Testis (tissue), 3 donors: ENCODE results near the gene LCK. TPM values are rescaled to one million over a fixed set of nuclear protein-coding genes. Genes with fewer than 3 reads are reported as not detected.
"Not testable (repeated sequence)": the region's sequence is repeated elsewhere in the genome, so short reads cannot be mapped to it uniquely, and the experiment has no call there.

Experiments used
- DNase-seq: peaks from one replicate; pipeline ENCODE4 v3.0.0-alpha.2; 2019
- H3K27ac ChIP-seq, 2 donors: fragments of 200-600 bp; sonication (generic); one replicate each; pipeline ENCODE4 v1.5.1; 2019
- H3K27me3 ChIP-seq: fragments of 200-600 bp; sonication (generic); one replicate; pipeline ENCODE4 v1.5.1; 2019
- H3K36me3 ChIP-seq: fragments of 200-600 bp; sonication (generic); one replicate; pipeline ENCODE4 v1.5.1; 2017; ENCODE audit warnings: low read depth; ENCODE audit errors: missing control alignments
- H3K4me1 ChIP-seq: fragments of 200-600 bp; sonication (generic); one replicate; pipeline ENCODE4 v1.5.1; 2019
- H3K4me3 ChIP-seq, 2 donors: fragments of 200-600 bp; sonication (generic); one replicate each; pipeline ENCODE4 v1.5.1; 2017 to 2019
- H3K9me3 ChIP-seq: fragments of 200-600 bp; sonication (generic); one replicate; pipeline ENCODE4 v1.5.1; 2017
- CTCF ChIP-seq, 3 experiments: fragments of 450-650 bp in 2 of 3; fragments of 200-600 bp in 1 of 3; sonication (generic) in 1 of 3; IDR thresholded peaks; one replicate each; pipeline ENCODE4 v1.5.1; 2016 to 2019; ENCODE audit warnings: antibody characterized with exemption in 3 of 3, mild to moderate bottlenecking in 2 of 3, moderate library complexity in 1 of 3
- POLR2A ChIP-seq: fragments of 450-650 bp; IDR thresholded peaks from one replicate; pipeline ENCODE4 v1.6.1; 2017; ENCODE audit warnings: antibody characterized with exemption, mild to moderate bottlenecking, moderate library complexity
- WGBS, 2 donors: methylation state at CpG; one replicate each; pipeline ENCODE4 v1.1.5; 2018; 5-methylcytosine and 5-hydroxymethylcytosine counted together
- intact Hi-C: fragments of 100-400 bp; cut with DNase I; formaldehyde crosslinking; loops from one replicate; pipeline ENCODE4 v1.15.1; 2023; ENCODE audit warnings: low total_unique reads
- polyA plus RNA-seq: library from polyadenylated mRNA; stranded (reverse); fragments of 350-450 nt; fragmentation: Illumina TruSeq; extraction: RNeasy Lipid Tissue Mini Kit (QIAGEN cat#74804); gene quantifications from one replicate; pipeline ENCODE4 v1.2.3, GENCODE V29; 2014; ENCODE audit warnings: low read depth, low replicate concordance; ENCODE audit not compliant: insufficient read depth
- total RNA-seq, 2 donors: library from RNA; depleted of rRNA; stranded (reverse); fragments of >200 nt; gene quantifications; one replicate each; pipeline ENCODE4 v1.2.3, GENCODE V29; 2016

LCK gene
- total and polyA plus RNA-seq, 3 donors from 2014 or later: 0.79 to 4.3 (median 3.2) TPM

DNA sequence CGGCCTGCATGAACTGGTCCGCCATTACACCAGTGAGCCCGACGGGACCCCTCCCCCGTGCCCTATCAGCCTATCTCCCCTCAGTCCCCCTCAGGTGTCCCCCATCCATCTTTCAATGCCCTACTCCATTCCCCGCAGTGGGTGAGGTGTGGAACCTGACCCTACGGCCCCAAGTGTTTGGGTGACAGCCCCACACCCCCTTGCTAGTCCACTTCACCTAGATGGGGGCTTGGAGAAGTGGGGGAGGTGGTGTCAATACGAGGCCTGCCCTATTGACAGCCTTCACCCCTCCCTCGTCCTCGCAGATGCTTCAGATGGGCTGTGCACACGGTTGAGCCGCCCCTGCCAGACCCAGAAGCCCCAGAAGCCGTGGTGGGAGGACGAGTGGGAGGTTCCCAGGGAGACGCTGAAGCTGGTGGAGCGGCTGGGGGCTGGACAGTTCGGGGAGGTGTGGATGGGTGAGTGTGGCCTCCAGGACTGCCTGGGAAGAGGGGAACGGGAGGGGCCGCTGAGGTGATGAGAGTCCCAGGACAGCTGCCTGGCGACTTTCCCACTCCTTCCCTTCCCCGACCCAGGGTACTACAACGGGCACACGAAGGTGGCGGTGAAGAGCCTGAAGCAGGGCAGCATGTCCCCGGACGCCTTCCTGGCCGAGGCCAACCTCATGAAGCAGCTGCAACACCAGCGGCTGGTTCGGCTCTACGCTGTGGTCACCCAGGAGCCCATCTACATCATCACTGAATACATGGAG lies 25.1 kb downstream of the LCK start:
- 50 to 56% methylated on average over 21 to 30 of the region's 30 CpGs for WGBS, 2 donors
- intact Hi-C loops: no loop called here
- Histone ChIP-seq H3K36me3 (no peaks in the 10 kb centered on the region), H3K9me3 (no peaks in the 10 kb centered on the region), H3K27ac (no peak overlapping the region), H3K4me1 (no peaks in the 10 kb centered on the region), H3K27me3 (no peaks in the 10 kb centered on the region), H3K4me3 (peak overlapping the region in 1 of 2 donors; percentile 36)
- no peak for TF ChIP-seq POLR2A
- TF ChIP-seq CTCF (IDR thresholded peaks at IDR 0.05): no peak
- no peak for DNase-seq

- H3K36me3 ChIP-seq, H3K4me3 ChIP-seq, H3K27ac ChIP-seq, intact Hi-C loops, DNase-seq, H3K9me3 ChIP-seq, H3K27me3 ChIP-seq, H3K4me1 ChIP-seq: not testable (repeated sequence)
- WGBS, 2 donors: 89 to 90% methylated on average over 8 of the region's 8 CpGs
Observed at GRCh38 chr1:32284777-32285176, 33.7 kb downstream of the LCK start.

GRCh38 chr1:32285658-32286057 lies 34.6 kb downstream of the LCK start:
- H3K36me3 ChIP-seq: no peaks in the 10 kb centered on the region
- no peaks in the 10 kb centered on the region for H3K27me3 ChIP-seq
- intact Hi-C loops: no loop called here
- no peaks in the 10 kb centered on the region for H3K4me1 ChIP-seq
- no peak overlapping the region for H3K4me3 ChIP-seq
- no peak for DNase-seq
- WGBS, 2 donors: 84 to 96% methylated on average over 3 of the region's 3 CpGs
- H3K27ac ChIP-seq: no peak overlapping the region
- TF ChIP-seq POLR2A: no peak
- no peak for TF ChIP-seq CTCF (IDR thresholded peaks at IDR 0.05)
- no peaks in the 10 kb centered on the region for H3K9me3 ChIP-seq

- TF ChIP-seq CTCF (IDR thresholded peaks at IDR 0.05): no peak
- TF ChIP-seq POLR2A: no peak
- no peak overlapping the region for H3K27ac ChIP-seq
- H3K4me3 ChIP-seq: no peak overlapping the region
- 92 to 94% methylated on average over 4 of the region's 4 CpGs for WGBS, 2 donors
- H3K27me3 ChIP-seq: no peaks in the 10 kb centered on the region
- intact Hi-C loops: no loop called here
- no peaks in the 10 kb centered on the region for H3K4me1 ChIP-seq
- H3K36me3 ChIP-seq: no peaks in the 10 kb centered on the region
- H3K9me3 ChIP-seq: no peaks in the 10 kb centered on the region
- no peak for DNase-seq
Observed at GRCh38 chr1:32286763-32287162, 35.7 kb downstream of the LCK start.

DNA sequence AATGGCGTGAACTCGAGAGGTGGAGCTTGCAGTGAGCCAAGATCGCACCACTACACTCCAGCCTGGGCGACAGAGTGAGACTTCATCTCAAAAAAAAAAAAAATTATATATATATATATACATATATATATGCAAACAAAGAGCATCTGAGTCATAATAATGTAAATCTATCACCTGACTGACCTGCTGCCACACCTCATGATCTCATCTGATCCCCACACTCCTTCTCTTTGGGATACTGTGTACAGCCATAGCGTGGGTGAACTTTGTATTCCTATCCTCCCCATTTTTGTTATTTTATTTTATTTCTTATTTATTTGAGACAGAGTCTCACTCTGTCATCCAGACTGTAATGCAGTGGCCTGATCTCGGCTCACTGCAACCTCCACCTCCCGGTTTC lies 38.2 kb downstream of the LCK start:
- WGBS, 2 donors: 91 to 98% methylated on average over 7 of the region's 7 CpGs

More for the DNA sequence above, 38.2 kb downstream of the LCK start:
- intact Hi-C loops: no loop called here
- Histone ChIP-seq H3K9me3 (no peaks in the 10 kb centered on the region), H3K36me3 (no peaks in the 10 kb centered on the region), H3K27me3 (no peaks in the 10 kb centered on the region), H3K4me3 (no peak overlapping the region), H3K27ac (no peak overlapping the region), H3K4me1 (no peaks in the 10 kb centered on the region)
- no peak for DNase-seq
- TF ChIP-seq CTCF (IDR thresholded peaks at IDR 0.05): no peak
- TF ChIP-seq POLR2A: no peak
